A549 (cell line): Measurements from ENCODE around the gene BAG5. TPM values are rescaled to one million over a fixed set of nuclear protein-coding genes. Genes with fewer than 3 reads are reported as not detected.

Experiments used
- ATAC-seq, 2 experiments: fragments of 200-7000 bp in 1 of 2; fragments of >200 bp in 1 of 2; cut with Nextera tagmentation in 1 of 2; cut with Tn5 transposase in 1 of 2; 3 replicates each; pipeline versions ENCODE4 v1.8.0 to v1.9.1; 2018 to 2020; ENCODE audit warnings: mild to moderate bottlenecking in 1 of 2, moderate library complexity in 1 of 2
- CTCF ChIA-PET: fragments of 300-600 bp; sonication (Branson Sonifier 250); formaldehyde crosslinking; extraction: SDS; loops from one replicate; lab custom pipeline; 2021; ENCODE audit warnings: antibody characterized with exemption, inconsistent platforms; lab: Yijun Ruan, JAX
- POLR2A ChIA-PET: fragments of 350-600 bp; formaldehyde crosslinking; extraction: SDS; loops from one replicate; lab custom pipeline; 2021; ENCODE audit warnings: antibody characterized with exemption, inconsistent platforms; lab: Yijun Ruan, JAX
- DNase-seq, 2 experiments: peaks; one replicate each; pipeline versions ENCODE4 v3.0.0 to v3.0.0-alpha.2; 2011 to 2016; ENCODE audit warnings: low read depth in 1 of 2, low spot score in 1 of 2
- FAIRE-seq: peaks from 2 replicates; lab custom pipeline; 2011; peaks lifted over from hg19 to GRCh38; lab: Jason Lieb, UNC
- H3K27ac ChIP-seq, 2 experiments: fragments of >200 bp; sonication (Bioruptor Twin); formaldehyde crosslinking; 3 replicates each; pipeline ENCODE4 v1.5.1; 2016 to 2017
- H3K4me1 ChIP-seq: fragments of >200 bp; sonication (Bioruptor Twin); formaldehyde crosslinking; 3 replicates; pipeline ENCODE4 v1.6.1; 2016
- H3K4me2 ChIP-seq: fragments of >200 bp; sonication (Bioruptor Twin); formaldehyde crosslinking; 3 replicates; pipeline ENCODE4 v1.6.1; 2016
- H3K4me3 ChIP-seq: fragments of >200 bp; sonication (Bioruptor Twin); formaldehyde crosslinking; 3 replicates; pipeline ENCODE4 v1.5.1; 2016
- H3K9me3 ChIP-seq: fragments of >200 bp; sonication (Bioruptor Twin); formaldehyde crosslinking; 3 replicates; pipeline ENCODE4 v1.6.1; 2016
- BHLHE40 ChIP-seq: IDR thresholded peaks from 2 replicates; pipeline ENCODE4 v1.6.1; 2012; ENCODE audit warnings: low read depth, low read length, inconsistent platforms
- CBX2 ChIP-seq: fragments of 200-600 bp; sonication (generic); IDR thresholded peaks from 2 replicates; pipeline ENCODE4 v1.6.1; 2016; ENCODE audit warnings: low read depth, mild to moderate bottlenecking, borderline replicate concordance
- CEBPB ChIP-seq, 2 experiments: fragments of >200 bp in 1 of 2; sonication (Bioruptor Twin) in 1 of 2; formaldehyde crosslinking in 1 of 2; IDR thresholded peaks; 2 replicates each; pipeline ENCODE4 v1.6.1; 2012 to 2016
- CHD2 ChIP-seq: fragments of 150-350 bp; IDR thresholded peaks from 2 replicates; pipeline ENCODE4 v1.6.1; 2014; ENCODE audit warnings: low read length; ENCODE audit not compliant: partially characterized antibody
- CHD4 ChIP-seq: fragments of 200-600 bp; sonication (generic); IDR thresholded peaks from 2 replicates; pipeline ENCODE4 v1.6.1; 2016; ENCODE audit warnings: antibody characterized with exemption, mild to moderate bottlenecking, borderline replicate concordance
- ESRRA ChIP-seq: fragments of 150-350 bp; IDR thresholded peaks from 2 replicates; pipeline ENCODE4 v1.6.1; 2014; ENCODE audit warnings: mild to moderate bottlenecking, low read length, borderline replicate concordance
- FOSB ChIP-seq: fragments of 250-450 bp; sonication (Bioruptor Pico); IDR thresholded peaks from 2 replicates; pipeline ENCODE4 v1.5.0; 2020; ENCODE audit warnings: mild to moderate bottlenecking, moderate library complexity
- FOSL2 ChIP-seq, 2 experiments: fragments of 450-650 bp in 1 of 2; fragments of >200 bp in 1 of 2; sonication (Bioruptor Twin) in 1 of 2; formaldehyde crosslinking; IDR thresholded peaks; 2 replicates each; pipeline versions ENCODE4 v1.5.0 to v1.6.1; 2016 to 2020; ENCODE audit warnings: mild to moderate bottlenecking in 1 of 2, moderate library complexity in 1 of 2
- JUN ChIP-seq, 2 experiments: fragments of >200 bp; sonication (Bioruptor Twin); formaldehyde crosslinking; IDR thresholded peaks; 2 replicates in 1 of 2; 3 replicates in 1 of 2; pipeline ENCODE4 v1.6.1; 2016 to 2017
- MAFK ChIP-seq: fragments of 450-650 bp; IDR thresholded peaks from 2 replicates; pipeline ENCODE4 v1.6.1; 2014; ENCODE audit not compliant: partially characterized antibody
- MAZ ChIP-seq: fragments of 150-350 bp; IDR thresholded peaks from 2 replicates; pipeline ENCODE4 v1.6.1; 2014; ENCODE audit warnings: antibody characterized with exemption, low read depth, low read length, borderline replicate concordance
- PHF8 ChIP-seq: fragments of 200-600 bp; sonication (generic); IDR thresholded peaks from 2 replicates; pipeline ENCODE4 v1.6.1; 2016; ENCODE audit warnings: low read depth, mild to moderate bottlenecking, antibody characterized with exemption, moderate library complexity, borderline replicate concordance
- POLR2AphosphoS2 ChIP-seq: conservative IDR thresholded peaks from 2 replicates; pipeline ENCODE4 v1.6.1; 2012; ENCODE audit warnings: low read length, improper control_type of control experiment, inconsistent platforms
- RAD21 ChIP-seq, 2 experiments: fragments of >200 bp in 1 of 2; sonication (Bioruptor Twin) in 1 of 2; formaldehyde crosslinking in 1 of 2; IDR thresholded peaks in 1 of 2; conservative IDR thresholded peaks in 1 of 2; 2 replicates in 1 of 2; 3 replicates in 1 of 2; pipeline ENCODE4 v1.6.1; 2012 to 2018; ENCODE audit warnings: inconsistent platforms in 1 of 2
- SMC3 ChIP-seq: fragments of >200 bp; sonication (Bioruptor Twin); formaldehyde crosslinking; IDR thresholded peaks from 3 replicates; pipeline ENCODE4 v1.6.1; 2018; ENCODE audit warnings: inconsistent platforms
- SREBF2 ChIP-seq: fragments of 450-650 bp; IDR thresholded peaks from 2 replicates; pipeline ENCODE4 v1.6.1; 2014; ENCODE audit warnings: mild to moderate bottlenecking, moderate library complexity
- TP53 ChIP-seq: fragments of 250-450 bp; sonication (Bioruptor Pico); IDR thresholded peaks from 2 replicates; pipeline ENCODE4 v1.5.0; 2021; ENCODE audit warnings: mild to moderate bottlenecking, moderate library complexity
- ZFP36 ChIP-seq: fragments of 450-650 bp; IDR thresholded peaks from 2 replicates; pipeline ENCODE4 v1.6.1; 2014; ENCODE audit warnings: borderline replicate concordance; ENCODE audit not compliant: partially characterized antibody
- ZNF302 ChIP-seq: fragments of 250-450 bp; sonication (Bioruptor Pico); IDR thresholded peaks from 2 replicates; pipeline ENCODE4 v1.9.0; 2021; ENCODE audit warnings: inconsistent platforms, mild to moderate bottlenecking, moderate library complexity
- ZSCAN20 ChIP-seq: fragments of 250-450 bp; sonication (Bioruptor Pico); IDR thresholded peaks from 2 replicates; pipeline ENCODE4 v1.8.0; 2022; ENCODE audit warnings: mild to moderate bottlenecking, moderate library complexity
- WGBS: methylation state at CpG from one replicate; pipeline ENCODE4 v1.1.6; 2017; ENCODE audit errors: missing lambda C conversion rate; 5-methylcytosine and 5-hydroxymethylcytosine counted together
- polyA plus RNA-seq, 4 experiments: library from polyadenylated mRNA; depleted of rRNA in 3 of 4; stranded (reverse); fragments of >200 nt; fragmentation: RNase III in 1 of 4; extraction: RNeasy Plus Mini Kit Qiagen cat#74134 plus additional on column Dnase treatment in 1 of 4; gene quantifications; 2 replicates in 3 of 4; 3 replicates in 1 of 4; pipeline ENCODE4 v1.2.3, GENCODE V29; 2011 to 2017
- TF ChIP-seq, protein P1 (sequence below): fragments of 250-450 bp; sonication (Bioruptor Pico); IDR thresholded peaks from 2 replicates; pipeline ENCODE4 v1.5.0; 2021; ENCODE audit warnings: mild to moderate bottlenecking, moderate library complexity, borderline replicate concordance
- TF ChIP-seq, protein P2 (sequence below): fragments of 150-350 bp; IDR thresholded peaks from 2 replicates; pipeline ENCODE4 v1.6.1; 2014; ENCODE audit warnings: low read depth, mild to moderate bottlenecking, low read length
- TF ChIP-seq, protein P3 (sequence below): fragments of 200-600 bp; sonication (generic); IDR thresholded peaks from 2 replicates; pipeline ENCODE4 v1.6.1; 2016; ENCODE audit warnings: antibody characterized with exemption, mild to moderate bottlenecking, moderate library complexity

BAG5 gene
- polyA plus RNA-seq, 2 of the 4 experiments (the other 2 are of a cell fraction): 20.8 to 24.8 TPM

DNA sequence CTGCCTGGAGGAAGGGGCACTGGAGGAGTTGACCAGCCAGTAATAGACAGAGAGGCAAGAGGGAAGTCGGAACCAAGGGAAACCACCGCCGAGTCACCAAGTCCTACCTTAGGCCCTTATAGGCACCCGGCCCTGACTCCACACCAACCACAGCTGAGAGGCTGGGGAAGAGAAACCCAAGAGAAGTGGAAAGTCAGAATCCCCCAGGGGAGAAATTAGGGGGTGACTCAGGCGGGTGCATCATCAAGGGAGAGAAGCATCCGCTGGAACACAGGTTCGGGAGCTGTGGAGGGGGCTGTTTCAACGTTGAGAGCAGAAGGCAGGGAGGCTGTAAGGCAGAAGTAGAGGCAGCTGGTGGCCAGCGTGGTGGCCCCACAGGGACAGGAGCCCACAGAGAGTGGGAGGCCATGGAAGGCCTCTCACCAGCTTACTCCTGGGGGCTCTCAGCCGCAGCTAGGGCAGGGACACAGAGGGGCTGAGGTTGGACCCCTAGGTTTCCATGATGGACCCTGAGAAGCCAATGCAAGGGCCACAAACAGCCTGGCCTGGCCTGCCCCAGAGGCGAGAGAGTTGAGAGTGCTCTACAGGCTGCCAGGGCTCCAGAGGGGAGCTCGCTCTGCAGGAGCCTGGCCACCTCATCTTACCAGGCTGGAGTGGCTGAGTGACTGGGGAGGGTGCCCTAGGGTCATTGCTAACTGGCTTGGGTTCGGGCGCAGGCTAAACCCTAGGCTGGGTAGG is 34.9 kb downstream of the BAG5 start:
- Histone ChIP-seq H3K9me3 (no peaks in the 10 kb centered on the region), H3K4me2 (peak overlapping the region; percentile 99), H3K4me1 (peaks cover 56% of the 10 kb centered on the region), H3K27ac (peak overlapping the region; percentile 94 to 97), H3K4me3 (peak overlapping the region; percentile 100; the same call in 2 of the 3 replicates)
- ChIA-PET CTCF (interaction anchor here (0.6 to 28.8 kb wide), 7 partner anchors 9 to 63 kb away, joined by 3 to 489 read pairs (median 6); partner anchors contain the start of gene CKB), POLR2A (interaction anchor here (0.6 to 3.1 kb wide), 4 partner anchors 9 to 86 kb away, joined by 3 to 22 read pairs (median 4); partner anchors contain the start of gene BAG5)
- DNase-seq (no peak), ATAC-seq (peak; percentile 16 to 32; a peak in 3 of 6 replicates), FAIRE-seq (no peak)
- no peak for TF ChIP-seq SREBF2
- TF ChIP-seq MAFK: no peak
- TF ChIP-seq ZFP36: peak; percentile 5
- no peak for TF ChIP-seq CHD4
- no peak for TF ChIP-seq ZSCAN20 (CRISPR knock-in tag)
- TF ChIP-seq CHD2: no peak
- TF ChIP-seq ESRRA: no peak
- TF ChIP-seq, protein P1, sequence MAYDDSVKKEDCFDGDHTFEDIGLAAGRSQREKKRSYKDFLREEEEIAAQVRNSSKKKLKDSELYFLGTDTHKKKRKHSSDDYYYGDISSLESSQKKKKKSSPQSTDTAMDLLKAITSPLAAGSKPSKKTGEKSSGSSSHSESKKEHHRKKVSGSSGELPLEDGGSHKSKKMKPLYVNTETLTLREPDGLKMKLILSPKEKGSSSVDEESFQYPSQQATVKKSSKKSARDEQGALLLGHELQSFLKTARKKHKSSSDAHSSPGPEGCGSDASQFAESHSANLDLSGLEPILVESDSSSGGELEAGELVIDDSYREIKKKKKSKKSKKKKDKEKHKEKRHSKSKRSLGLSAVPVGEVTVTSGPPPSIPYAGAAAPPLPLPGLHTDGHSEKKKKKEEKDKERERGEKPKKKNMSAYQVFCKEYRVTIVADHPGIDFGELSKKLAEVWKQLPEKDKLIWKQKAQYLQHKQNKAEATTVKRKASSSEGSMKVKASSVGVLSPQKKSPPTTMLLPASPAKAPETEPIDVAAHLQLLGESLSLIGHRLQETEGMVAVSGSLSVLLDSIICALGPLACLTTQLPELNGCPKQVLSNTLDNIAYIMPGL: no peak
- TF ChIP-seq, all 56 proteins: peak for 1
- WGBS: 81% methylated on average over 14 of the region's 14 CpGs

DNA sequence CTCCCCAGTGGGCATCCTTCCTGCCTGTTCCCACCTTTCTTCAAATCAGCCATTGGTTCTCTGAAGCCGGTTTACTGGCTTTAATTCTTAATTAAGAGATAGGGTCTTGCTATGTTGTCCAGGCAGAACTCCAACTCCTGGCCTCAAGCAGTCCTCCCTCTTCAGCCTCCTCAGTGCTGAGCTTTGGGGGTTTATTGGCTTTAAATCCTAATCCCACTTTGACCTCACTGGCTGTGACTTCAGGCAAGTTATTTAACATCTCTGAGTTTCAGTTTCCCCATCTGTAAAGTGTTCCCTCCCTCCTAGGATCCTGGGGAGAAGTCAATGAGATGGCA is 35.6 kb downstream of the BAG5 start:
- no peak overlapping the region for H3K4me3 ChIP-seq
- H3K4me1 ChIP-seq: peaks cover 58% of the 10 kb centered on the region
- DNase-seq (no peak), FAIRE-seq (no peak), ATAC-seq (no peak)
- H3K27ac ChIP-seq: peak overlapping the region; percentile 94 to 97; a peak in 4 of 6 replicates
- ChIA-PET POLR2A (no interaction called here), CTCF (interaction anchor here (0.6 to 28.8 kb wide), 4 partner anchors 8 to 35 kb away, joined by 3 to 489 read pairs (median 98); partner anchors contain the start of gene CKB)
- H3K4me2 ChIP-seq: no peak overlapping the region
- WGBS: 100% methylated on average over 1 of the region's 1 CpG
- TF ChIP-seq ZFP36: no peak
- TF ChIP-seq, protein P2, sequence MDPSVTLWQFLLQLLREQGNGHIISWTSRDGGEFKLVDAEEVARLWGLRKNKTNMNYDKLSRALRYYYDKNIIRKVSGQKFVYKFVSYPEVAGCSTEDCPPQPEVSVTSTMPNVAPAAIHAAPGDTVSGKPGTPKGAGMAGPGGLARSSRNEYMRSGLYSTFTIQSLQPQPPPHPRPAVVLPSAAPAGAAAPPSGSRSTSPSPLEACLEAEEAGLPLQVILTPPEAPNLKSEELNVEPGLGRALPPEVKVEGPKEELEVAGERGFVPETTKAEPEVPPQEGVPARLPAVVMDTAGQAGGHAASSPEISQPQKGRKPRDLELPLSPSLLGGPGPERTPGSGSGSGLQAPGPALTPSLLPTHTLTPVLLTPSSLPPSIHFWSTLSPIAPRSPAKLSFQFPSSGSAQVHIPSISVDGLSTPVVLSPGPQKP: no peak
- TF ChIP-seq CBX2: no peak
- TF ChIP-seq PHF8: no peak
- TF ChIP-seq, protein P3, sequence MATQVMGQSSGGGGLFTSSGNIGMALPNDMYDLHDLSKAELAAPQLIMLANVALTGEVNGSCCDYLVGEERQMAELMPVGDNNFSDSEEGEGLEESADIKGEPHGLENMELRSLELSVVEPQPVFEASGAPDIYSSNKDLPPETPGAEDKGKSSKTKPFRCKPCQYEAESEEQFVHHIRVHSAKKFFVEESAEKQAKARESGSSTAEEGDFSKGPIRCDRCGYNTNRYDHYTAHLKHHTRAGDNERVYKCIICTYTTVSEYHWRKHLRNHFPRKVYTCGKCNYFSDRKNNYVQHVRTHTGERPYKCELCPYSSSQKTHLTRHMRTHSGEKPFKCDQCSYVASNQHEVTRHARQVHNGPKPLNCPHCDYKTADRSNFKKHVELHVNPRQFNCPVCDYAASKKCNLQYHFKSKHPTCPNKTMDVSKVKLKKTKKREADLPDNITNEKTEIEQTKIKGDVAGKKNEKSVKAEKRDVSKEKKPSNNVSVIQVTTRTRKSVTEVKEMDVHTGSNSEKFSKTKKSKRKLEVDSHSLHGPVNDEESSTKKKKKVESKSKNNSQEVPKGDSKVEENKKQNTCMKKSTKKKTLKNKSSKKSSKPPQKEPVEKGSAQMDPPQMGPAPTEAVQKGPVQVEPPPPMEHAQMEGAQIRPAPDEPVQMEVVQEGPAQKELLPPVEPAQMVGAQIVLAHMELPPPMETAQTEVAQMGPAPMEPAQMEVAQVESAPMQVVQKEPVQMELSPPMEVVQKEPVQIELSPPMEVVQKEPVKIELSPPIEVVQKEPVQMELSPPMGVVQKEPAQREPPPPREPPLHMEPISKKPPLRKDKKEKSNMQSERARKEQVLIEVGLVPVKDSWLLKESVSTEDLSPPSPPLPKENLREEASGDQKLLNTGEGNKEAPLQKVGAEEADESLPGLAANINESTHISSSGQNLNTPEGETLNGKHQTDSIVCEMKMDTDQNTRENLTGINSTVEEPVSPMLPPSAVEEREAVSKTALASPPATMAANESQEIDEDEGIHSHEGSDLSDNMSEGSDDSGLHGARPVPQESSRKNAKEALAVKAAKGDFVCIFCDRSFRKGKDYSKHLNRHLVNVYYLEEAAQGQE: no peak
- TF ChIP-seq ZSCAN20 (CRISPR knock-in tag): no peak
- no peak for TF ChIP-seq MAZ
- no peak for TF ChIP-seq FOSB (CRISPR knock-in tag)
- no peak for TF ChIP-seq JUN (IDR thresholded peaks at IDR 0.05)
- TF ChIP-seq SREBF2: no peak
- no peak for TF ChIP-seq CEBPB (IDR thresholded peaks at IDR 0.05)
- TF ChIP-seq RAD21 (conservative IDR thresholded peaks at IDR 0.05 in 1 of 2, IDR thresholded peaks at IDR 0.05 in 1 of 2): no peak
- no peak for TF ChIP-seq TP53 (CRISPR knock-in tag)
- TF ChIP-seq CHD2: no peak
- no peak for TF ChIP-seq SMC3
- no peak for TF ChIP-seq ZNF302 (CRISPR knock-in tag)
- no peak for TF ChIP-seq FOSL2 (IDR thresholded peaks at IDR 0.05)
- no peak for TF ChIP-seq FOSL2 (CRISPR knock-in tag; IDR thresholded peaks at IDR 0.05)
- no peak for TF ChIP-seq MAFK
- TF ChIP-seq BHLHE40: no peak
- no peak for TF ChIP-seq POLR2AphosphoS2
- no peaks in the 10 kb centered on the region for H3K9me3 ChIP-seq
